SK-N-MC (cell line): Measurements from ENCODE around the gene ABLIM1.

Source experiments
- EZH2 ChIP-seq: fragments of 200-600 bp; sonication (generic); IDR thresholded peaks from one replicate; pipeline ENCODE4 v1.6.1; 2017; ENCODE audit warnings: antibody characterized with exemption
- FOXP2 ChIP-seq: optimal IDR thresholded peaks from 2 replicates; pipeline ENCODE3; 2011; ENCODE audit warnings: mild to moderate bottlenecking, moderate library complexity; ENCODE audit not compliant: insufficient read depth; ENCODE audit errors: extremely low read length, control extremely low read depth
- POLR2AphosphoS5 ChIP-seq: IDR thresholded peaks from 2 replicates; pipeline ENCODE4 v1.6.1; 2012; ENCODE audit warnings: mild to moderate bottlenecking, low read depth, low read length, borderline replicate concordance

GRCh38 chr10:114403541-114404161 lies 254.4 kb downstream of the ABLIM1 start:
- no peak for TF ChIP-seq POLR2AphosphoS5
- no peak for TF ChIP-seq EZH2
- no peak for TF ChIP-seq FOXP2
